ENCODE results near the gene TPX2. TPM values are rescaled to one million over a fixed set of nuclear protein-coding genes. Genes with fewer than 3 reads are reported as not detected.

Gene TPX2
- total RNA-seq, 1 donor from 2014 or later: 1.2 TPM

DNA sequence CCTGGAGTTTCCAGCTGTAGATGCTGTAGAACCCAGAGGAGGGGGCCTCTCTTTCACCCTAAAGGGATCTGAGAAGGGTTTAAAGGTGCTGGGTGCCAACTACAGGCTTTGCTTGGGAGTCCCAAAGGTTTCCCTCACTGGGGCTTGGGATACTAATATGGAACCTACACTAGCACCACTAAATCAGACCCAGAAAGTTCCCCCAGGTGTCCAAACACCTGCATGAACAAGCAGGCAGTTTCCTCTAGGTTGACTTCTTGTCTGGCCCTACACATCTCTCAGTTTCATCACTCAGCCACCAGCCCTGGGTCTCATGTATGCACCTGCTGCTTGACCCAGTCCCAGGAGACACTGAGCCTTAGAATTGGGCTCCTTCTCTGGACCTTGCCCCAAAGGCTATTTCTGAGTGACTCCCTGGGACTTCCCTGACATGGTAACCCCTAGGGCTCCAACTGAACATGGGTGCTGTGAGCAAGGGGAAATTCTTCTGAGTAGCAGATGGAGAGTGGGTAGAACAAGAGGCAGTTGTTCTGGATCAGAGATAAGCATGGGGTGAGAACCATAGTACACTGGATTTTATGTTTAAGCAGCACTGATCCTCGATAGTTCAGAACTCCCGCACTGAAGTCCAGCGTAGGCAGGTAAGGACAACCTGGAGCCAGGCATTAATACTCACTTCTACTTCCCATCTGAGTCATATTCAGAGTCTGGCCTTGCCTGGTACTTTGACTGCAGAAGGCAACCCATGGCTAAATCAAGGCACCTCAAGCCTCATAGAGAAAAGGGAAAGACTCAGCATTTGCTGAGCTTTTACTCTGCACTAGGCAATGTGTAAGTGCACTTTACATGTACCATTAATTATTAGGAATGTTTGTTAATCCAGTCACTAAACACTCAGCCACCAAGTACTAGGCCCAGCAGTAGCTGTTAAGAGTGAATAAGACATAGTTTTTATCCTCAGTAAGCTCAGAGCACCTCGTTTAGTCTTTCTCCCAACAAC lies 33.2 kb upstream of the TPX2 start:
- ATAC-seq (no peak), DNase-seq (ENCODE audit: missing footprints) (no peak)
- intact Hi-C loops (cut with DNase I): no loop called here

DNA sequence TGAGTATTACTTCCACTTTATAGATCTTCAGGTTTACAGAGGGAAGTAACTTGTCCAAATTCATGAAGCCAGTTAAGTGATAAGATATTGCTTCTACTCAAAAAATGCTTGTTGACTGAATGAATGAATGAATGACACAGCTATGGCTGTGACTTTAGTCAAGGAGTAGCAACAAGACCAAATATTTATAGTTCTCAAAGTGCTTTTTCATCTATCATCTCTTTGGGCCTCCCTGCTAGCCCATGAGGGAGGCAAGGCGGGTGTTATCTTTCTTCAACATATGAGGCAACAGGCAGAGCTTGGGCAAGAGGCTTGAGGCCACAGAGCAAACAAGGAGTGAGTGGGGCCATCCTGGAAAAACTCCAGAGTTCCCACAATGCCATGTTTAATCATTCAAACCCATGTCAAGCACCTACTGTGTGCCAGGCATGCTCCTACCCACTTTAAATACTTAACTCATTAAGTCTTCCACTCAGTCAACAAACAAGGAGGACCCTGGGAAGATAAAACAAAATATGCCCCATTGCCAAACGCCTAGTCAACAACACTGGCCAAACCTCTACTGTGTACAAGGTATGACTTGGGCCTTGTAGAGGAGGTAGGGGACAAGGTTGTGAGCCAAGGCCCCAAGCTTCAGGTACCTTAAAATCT lies 32.4 kb upstream of the TPX2 start:
- intact Hi-C loops (cut with DNase I): no loop called here
- DNase-seq (ENCODE audit: missing footprints): no peak
- no peak for ATAC-seq

- DNase-seq (ENCODE audit: missing footprints) (no peak), ATAC-seq (no peak)
- intact Hi-C loops (cut with DNase I): no loop called here
Observed at GRCh38 chr20:31707258-31707615, 31.9 kb upstream of the TPX2 start.

DNA sequence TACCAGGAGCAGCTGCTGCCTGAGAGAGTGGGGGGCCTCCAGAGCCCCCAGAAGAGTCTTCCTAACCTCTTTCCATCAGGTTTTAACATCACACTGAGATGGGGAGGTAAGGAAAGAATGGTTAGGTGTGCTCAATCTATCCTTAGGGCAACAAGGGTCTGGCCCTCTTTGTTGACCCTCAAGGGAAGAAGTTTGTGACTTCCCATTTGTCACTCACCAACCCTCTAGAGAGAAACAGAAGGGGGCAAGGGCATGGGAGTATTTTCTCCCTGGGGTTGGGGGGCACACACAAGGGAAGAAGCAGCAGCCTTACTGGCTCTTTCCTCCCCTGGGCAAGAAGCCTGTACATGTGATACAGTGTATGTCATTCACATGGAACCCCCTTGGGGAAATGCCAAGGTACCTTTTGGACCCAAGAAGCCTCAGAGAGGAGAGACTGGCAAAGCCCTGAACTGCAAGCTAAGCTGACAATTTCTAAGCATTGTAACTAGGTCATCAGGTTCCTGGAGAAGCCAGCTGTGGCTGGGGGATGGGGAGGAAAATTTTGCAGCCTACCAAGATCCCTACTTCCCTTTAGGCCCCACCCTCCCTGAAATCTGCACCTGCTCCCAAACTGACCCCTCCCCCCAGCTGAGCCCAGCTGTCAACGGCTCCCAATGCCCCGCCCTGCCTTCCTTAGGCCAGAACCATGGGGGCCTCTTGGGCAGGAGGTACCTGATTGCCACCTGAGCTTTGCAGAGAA lies 30.9 kb upstream of the TPX2 start:
- no peak for ATAC-seq

DNA sequence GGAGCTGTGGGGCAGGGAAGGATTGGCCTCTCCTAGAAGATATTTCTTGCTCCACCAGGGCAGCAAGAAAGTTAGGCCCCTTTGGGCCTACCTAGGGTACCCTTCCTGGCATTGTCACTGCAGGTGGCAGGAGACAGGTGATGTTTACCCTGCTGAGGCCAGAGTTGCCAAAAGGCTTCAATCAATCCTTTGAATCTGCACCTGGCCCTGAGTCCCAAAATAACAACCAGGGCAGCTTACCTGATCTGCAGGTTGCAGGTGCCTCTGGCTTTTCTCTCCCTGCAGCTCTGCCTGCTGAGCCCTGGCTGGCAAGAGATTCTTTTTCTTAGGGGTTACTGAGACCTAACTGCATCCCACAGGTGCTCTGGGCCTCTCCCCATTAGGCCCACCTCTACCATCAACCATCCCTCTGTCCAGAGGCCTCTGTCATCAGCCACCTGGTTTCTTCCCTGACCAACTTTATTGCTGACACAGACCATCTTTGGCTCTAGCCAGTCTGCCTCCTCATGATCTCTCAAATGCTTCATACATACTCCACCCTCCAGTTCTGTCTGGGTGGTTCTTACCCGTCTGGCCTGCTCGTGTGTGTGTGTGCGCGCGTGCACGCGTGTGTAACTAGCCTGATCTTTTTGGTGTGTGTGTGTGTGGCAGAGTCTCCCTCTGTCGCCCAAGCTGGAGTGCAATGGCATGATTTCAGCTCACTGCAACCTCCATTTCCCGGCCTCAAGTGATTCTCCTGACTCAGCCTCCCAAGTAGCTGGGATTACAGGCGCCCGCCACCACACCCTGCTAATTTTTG lies 30.2 kb upstream of the TPX2 start:
- DNase-seq (ENCODE audit: missing footprints) (no peak), ATAC-seq (no peak)
- intact Hi-C loops (cut with DNase I): no loop called here

More for the DNA sequence above, 30.9 kb upstream of the TPX2 start:
- peak; percentile 72 for DNase-seq (ENCODE audit: missing footprints)
- intact Hi-C loops (cut with DNase I): no loop called here

DNA sequence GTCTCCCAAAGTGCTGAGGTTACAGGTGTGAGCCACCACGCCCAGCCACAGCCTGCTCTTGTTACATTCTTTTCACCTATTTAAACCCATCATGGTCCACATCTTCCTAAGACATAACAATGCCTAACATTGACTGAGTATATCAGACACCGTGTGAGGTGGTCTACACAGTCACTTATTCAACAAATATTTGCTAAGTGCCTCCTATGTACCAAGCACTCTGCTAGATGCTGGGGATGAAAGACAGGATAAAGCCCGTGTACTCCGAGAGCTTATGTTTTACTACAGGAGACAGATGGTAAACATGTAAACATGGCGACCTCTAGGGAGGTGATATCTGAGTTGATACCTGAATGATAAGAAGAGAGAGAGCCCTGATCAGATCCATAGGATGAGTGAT lies 29.2 kb upstream of the TPX2 start:
- ATAC-seq: no peak
- intact Hi-C loops (cut with DNase I): no loop called here
- DNase-seq (ENCODE audit: missing footprints): no peak

- intact Hi-C loops (cut with DNase I): no loop called here
- ATAC-seq: peak; percentile 18
- DNase-seq (ENCODE audit: missing footprints): peak; percentile 78
Observed at GRCh38 chr20:31710423-31711108, 28.5 kb upstream of the TPX2 start.

GRCh38 chr20:31711179-31712111 lies 27.6 kb upstream of the TPX2 start:
- intact Hi-C loops (cut with DNase I): loop anchor here (1.0 kb wide), 1 partner anchor 41 kb away; no protein-coding TSS in a partner anchor
- ATAC-seq (no peak), DNase-seq (ENCODE audit: missing footprints) (no peak)

- intact Hi-C loops (cut with DNase I): loop anchor here (1.0 kb wide), 1 partner anchor 42 kb away; no protein-coding TSS in a partner anchor
- ATAC-seq (peak; percentile 55), DNase-seq (ENCODE audit: missing footprints) (no peak)
Observed at GRCh38 chr20:31712112-31712553, 27.0 kb upstream of the TPX2 start.

- ATAC-seq: peak; percentile 91
Observed at GRCh38 chr20:31712564-31713311, 26.4 kb upstream of the TPX2 start.

GRCh38 chr20:31713312-31714273 lies 25.5 kb upstream of the TPX2 start:
- intact Hi-C loops (cut with DNase I): no loop called here
- DNase-seq (ENCODE audit: missing footprints): peak; percentile 86
- peak; percentile 64 for ATAC-seq

More at GRCh38 chr20:31712564-31713311, 26.4 kb upstream of the TPX2 start:
- peak; percentile 84 for DNase-seq (ENCODE audit: missing footprints)
- intact Hi-C loops (cut with DNase I): loop anchor here (1.0 kb wide), 1 partner anchor 42 kb away; no protein-coding TSS in a partner anchor

DNA sequence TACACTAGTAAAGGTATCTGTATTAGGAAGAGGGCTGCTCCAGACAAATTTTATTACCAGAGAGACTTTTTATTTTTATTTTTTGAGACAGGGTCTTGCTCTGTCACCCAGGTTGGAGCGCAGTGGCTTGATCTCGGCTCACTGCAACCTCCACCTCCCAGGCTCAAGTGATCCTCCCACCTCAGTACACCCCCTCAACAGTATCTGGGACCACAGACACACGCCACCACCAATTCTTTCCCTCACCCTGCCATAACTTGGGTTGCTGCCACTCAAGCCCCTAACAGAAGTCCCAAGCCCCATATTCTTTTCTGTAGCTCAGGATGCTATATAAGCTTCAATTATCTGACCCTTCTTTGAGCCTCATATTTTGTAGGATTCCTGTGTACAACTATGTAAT lies 23.3 kb upstream of the TPX2 start:
- DNase-seq (ENCODE audit: missing footprints) (no peak), ATAC-seq (no peak)
- intact Hi-C loops (cut with DNase I): no loop called here

- ATAC-seq: no peak
- intact Hi-C loops (cut with DNase I): no loop called here
- DNase-seq (ENCODE audit: missing footprints): no peak
Observed at GRCh38 chr20:31716351-31716750, 22.7 kb upstream of the TPX2 start.

DNA sequence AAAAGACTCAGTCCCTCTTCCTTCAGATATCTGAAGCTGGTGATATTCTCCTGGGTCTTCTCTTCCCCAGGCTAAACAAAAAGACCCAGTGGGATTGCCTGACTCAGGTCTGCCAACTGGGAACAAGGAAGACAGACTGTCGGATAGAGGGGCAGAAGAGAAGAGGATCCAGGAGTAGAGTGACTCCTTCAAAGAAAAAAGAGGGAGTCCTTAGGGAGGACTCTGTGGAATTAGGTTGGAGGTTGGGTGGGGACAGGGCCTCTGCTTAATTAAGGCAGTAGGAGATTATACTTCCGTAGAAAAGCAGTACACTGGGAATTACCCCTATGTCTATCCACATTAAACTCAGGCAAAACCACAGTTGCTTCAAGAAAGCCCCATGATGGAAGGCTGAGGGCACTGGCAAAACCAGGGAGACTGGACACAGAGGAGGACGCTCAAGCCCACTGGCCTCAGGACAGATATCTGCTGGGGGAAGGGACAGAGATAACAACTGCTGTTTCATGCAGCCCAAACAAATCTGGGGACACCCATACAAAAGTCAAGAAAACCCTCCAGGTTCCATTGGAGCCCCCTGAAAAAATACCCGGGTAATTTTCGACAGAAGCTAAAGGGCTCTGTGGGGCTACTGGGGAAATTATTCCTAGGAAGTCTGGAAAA lies 22.1 kb upstream of the TPX2 start:
- ATAC-seq (no peak), DNase-seq (ENCODE audit: missing footprints) (no peak)
- intact Hi-C loops (cut with DNase I): no loop called here
